NCI-H2196 (cell line): ENCODE measurements around the gene GALR3.

Source experiments
- DNase-seq: peaks from one replicate; lab custom pipeline; 2025; ENCODE audit not compliant: unreplicated experiment; lab: John Stamatoyannopoulos, UW

The GALR3 gene

DNA sequence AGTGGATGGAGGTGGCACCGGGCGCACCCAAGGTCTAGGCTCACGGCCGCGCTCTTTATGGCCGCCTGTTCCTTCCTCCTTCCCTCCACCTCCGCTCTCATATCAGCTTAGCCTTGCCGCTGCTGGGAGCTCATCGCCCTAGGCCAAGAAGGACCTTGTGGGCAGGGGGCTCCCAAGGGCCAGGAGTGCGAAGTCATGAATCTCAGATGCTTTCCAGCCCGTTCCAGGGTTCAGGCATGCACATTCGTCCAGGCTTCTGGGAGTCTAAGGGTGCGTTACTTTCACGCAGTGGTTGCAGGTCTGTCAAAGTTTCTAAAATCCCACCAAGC lies 4.1 kb upstream of the GALR3 start:
- no peak for DNase-seq

DNA sequence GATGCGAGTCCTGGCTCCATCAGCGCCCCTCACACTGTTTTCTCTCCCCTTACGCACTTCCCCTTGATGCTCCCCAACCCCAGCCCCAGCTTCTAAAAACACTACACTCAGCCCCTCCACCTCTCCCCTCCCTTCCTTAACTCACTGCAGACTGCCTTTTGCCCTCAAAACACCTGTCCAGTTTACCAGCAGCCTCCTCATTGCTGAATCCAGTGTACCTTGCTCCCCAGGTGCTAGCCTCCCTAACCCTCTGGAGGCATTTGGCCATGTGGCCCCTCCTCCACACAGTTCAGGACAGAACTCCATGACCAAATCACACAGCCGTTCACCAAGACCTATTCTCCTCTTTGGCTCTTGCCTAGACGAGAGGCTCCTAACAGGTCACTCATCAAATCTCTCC lies 2.8 kb upstream of the GALR3 start:
- DNase-seq, result no peak

DNA sequence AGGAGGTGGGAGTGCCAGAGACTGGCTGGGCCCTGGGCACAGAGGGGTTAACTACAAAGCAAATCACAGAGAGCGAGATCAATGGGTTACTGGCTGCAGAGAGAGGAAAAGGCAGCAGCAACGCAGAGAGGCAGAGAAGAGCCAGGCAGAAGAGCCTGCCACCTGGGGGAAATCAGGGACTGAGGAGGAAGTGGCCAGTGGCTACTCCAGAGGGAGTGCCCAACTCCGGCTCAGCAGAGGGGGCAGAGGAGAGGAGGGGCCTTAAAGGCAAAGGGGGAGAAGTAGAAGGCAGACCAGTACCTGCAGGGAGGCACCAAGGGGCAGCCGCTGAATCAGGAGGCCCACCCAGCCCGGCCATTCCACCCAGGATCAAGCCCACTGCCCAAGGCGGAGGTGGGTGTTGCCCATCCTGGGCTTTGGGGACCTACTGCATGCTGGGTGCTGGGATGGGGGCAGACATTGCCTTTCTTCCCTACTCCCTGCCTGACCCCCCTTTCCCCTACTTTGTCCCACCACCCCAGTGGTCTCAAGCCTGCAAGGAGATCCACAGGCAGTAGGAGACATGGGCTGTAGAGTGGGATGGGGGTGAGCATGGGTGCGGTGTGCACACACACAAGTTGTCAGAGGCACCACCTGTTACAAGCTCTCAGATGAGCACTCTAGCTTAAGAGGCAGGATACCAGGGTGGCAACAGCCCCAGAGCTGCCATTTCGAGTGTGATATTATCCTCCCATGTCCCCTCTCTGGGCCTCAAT lies 926 bp upstream of the GALR3 start:
- DNase-seq, result no peak

DNA sequence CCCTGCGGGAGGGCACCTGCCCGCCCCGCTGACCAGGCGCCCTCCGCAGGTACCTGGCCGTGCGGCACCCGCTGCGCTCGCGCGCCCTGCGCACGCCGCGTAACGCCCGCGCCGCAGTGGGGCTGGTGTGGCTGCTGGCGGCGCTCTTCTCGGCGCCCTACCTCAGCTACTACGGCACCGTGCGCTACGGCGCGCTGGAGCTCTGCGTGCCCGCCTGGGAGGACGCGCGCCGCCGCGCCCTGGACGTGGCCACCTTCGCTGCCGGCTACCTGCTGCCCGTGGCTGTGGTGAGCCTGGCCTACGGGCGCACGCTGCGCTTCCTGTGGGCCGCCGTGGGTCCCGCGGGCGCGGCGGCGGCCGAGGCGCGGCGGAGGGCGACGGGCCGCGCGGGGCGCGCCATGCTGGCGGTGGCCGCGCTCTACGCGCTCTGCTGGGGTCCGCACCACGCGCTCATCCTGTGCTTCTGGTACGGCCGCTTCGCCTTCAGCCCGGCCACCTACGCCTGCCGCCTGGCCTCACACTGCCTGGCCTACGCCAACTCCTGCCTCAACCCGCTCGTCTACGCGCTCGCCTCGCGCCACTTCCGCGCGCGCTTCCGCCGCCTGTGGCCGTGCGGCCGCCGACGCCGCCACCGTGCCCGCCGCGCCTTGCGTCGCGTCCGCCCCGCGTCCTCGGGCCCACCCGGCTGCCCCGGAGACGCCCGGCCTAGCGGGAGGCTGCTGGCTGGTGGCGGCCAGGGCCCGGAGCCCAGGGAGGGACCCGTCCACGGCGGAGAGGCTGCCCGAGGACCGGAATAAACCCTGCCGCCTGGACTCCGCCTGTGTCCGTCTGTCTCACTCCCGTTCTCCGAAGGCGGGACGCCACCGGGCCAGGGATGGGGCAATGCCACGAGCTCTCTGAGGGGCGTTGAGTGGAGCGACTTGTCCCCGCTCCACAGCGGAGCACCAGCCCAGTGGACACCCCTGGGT lies 1.8 kb downstream of the GALR3 start:
- DNase-seq, result no peak

DNA sequence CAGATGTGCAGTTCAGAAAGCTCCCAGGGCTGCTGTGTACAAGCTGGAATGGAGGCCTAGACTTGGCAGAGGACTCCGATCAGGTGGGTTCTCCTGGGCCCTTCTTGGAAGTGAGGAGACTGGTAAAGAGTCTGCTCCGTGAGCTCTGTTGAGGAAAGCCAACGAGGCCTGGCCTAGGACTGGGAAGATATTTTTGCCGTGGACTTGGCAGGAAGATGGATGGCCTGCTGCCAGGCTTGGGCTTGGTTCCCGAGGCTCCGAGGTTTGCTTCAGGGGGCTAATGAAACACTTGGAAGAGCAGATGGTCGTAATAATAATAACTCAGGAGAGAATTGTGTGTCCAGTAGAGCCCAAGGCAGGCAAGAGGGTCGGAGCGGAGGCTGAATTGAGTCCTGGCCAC lies 3.9 kb downstream of the GALR3 start:
- peak; percentile 9 for DNase-seq

DNA sequence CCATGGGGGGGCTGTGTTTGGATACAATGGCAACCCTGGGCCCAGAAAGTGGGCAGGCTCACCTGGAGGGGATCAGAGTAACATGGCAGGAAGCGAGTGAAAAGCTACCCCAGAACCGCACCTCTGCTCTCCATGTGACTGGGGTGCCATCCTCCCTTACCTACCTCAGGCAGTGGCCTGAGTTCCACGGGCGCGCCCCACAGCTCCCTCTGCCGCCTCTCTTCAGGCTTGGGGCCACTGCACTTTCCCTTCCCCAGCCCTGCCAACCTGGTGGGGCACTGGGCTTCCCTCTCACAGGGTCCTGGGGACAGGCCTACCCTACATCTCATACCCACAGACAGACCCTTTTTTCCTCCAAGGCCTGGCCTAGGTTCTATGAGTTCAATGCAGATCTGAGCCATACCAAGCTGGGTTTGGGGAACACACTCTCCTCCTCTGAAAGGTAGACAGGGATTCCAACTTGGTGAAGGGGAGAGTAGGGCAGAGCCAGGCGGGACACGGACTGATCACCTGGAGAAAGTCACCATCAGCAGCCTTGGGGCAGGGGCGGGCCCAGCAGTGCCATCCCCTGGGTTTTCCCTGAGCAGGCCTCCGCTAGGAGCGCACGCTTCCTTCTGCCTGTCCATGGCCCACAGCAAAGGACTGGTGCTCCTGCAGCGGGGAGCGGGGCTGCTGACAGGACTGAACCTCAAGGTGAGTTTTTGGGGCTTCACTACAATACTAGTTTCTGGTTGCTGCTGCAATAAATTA lies 7.1 kb downstream of the GALR3 start:
- no peak for DNase-seq

DNA sequence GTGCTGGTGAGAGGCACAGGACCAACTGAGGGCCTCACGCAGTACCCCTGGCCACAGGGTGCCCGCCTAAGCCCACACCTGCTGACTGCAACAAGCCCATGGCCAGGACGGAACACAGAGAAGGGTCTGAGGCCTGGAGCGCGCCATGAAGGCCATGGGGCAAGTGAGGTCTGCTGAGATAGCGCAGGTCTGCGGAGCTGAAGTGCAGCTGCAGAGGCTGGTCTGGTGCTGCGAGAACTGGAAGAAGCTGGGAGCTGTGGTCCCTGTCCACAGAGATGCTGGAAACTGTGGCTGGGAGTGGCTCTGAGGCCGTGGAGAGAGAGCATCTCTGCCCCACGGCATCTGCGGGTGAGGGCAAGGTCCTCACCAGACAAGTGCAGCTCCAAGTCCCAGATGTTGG lies 8.3 kb downstream of the GALR3 start:
- DNase-seq, result no peak

DNA sequence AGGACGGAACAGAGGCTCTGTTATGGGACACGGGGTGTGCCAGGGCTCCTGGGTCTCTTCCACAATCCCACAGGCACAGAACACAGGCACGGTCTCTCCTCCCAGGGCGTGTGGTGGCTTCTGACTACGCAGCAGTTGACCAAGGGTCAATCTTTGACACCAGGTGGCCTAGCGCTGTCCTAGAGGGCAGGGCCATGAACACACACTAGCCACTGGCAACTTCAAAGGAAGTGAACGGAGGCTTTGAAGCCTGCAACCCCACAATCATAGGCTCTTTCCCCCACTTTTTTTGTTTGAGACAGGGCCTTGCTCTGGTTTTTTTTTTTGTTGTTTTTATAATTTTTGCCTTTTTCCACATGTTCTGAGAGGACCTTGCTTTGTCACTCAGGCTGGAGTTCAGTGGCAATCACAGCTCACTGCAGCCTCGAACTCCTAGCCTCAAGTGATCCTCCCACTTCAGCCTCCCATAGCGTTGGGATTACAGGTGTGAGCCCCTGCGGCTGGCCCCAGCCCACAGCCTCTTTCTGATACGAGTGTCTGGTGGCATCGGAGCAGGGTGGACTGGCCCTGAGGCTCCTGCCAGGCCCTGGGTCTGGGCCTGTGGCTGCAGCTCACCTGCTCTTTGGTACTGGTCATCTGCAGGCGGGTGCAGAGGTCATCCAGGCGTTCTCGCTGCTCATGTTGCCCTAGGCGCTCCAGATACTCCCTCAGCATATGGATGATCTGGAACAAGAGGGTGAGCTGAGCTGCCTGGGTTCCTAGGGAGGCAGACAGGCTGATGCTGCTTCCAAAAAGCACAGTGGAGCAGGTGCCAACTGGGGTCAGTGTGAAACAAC lies 9.1 kb downstream of the GALR3 start:
- DNase-seq, result no peak

DNA sequence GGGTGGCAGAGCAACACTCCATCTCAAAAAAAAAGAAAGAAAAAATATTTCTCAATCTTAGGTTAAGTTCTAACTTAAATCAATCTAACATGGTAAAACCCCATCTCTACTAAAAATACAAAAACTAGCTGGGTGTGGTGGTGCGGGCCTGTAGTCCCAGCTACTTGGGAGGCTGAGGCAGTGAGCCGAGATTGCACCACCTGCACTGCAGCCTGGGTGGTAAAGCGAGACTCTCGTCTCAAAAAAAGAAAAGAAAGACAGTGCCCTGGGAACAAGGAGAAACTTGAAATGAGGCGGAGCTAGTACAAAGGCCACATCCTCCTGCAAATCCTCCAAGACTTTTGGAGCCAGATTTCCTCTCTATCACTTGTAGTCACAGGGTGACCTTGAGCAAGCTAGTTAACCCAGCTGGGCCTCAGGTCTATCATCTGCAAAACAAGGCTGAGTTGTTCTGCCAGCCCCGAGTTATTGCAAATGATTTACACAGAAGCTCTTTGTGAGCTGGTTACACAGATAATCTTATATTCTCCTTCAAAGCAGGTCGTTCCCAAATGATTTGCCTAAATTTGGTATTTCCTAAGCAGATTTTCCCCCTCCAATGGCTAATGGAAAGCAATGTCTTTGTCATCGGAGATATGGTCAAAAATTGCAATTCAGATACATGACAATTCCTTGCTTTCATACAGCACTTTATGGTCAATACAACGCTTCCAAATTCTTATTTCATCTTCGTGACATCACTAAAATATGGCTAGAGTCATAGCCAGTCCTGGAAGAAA lies 19.0 kb downstream of the GALR3 start:
- no peak for DNase-seq

DNA sequence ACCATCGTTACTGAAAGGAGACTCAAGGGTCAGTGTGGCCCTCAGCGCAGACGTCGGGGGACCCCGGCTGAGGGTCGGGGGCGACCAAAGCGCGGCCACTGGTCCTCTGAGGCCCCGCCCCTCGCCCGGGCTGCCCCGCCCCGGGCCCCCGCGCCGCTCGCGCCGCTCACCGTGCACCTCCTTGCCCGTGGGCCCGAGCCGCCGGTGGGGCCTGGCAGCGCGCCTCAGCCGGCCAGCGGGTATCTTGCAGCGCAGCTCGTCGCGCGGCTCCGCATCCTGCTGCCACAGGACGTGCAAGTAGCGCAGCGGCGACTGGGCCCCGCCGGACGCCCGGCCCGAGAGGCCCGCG lies 20.5 kb downstream of the GALR3 start:
- no peak for DNase-seq

DNA sequence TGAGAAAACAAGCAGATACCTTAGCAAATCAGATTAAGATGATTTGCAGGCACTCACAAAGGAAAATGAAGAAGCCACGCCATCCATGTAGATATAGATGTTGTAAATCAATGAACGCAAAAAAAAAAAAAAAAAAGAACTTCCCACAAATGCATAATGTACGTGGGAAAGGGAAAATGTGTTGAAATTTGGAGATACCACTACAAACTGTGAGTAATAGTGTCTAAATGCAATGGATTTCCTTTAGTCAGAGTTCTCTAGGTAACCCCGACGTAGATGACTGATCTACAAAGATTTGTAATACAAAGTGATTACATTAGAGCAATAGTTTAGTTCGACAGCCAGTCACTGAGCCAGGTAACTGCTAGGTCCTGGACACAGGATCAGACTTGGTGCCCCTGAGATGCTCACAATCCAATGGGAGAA lies 21.7 kb downstream of the GALR3 start:
- no peak for DNase-seq

DNA sequence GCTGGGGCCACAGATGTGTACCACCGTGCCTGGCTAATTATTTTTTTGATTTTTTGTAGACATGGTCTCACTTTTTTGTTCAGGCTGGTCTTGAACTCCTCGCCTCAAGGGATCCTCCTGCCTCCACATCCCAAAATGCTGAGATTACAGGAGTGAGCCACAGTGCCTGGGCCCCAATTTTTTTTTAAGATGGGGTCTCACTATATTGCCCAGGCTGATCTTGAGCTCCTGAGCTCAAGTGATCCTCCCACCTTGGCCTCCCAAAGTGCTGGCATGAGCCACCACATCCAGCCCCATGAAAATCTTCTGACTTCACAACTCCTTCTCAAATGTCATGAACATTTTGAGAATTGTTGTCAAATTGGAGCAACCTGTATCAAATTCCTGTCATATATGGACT lies 23.3 kb downstream of the GALR3 start:
- no peak for DNase-seq

DNA sequence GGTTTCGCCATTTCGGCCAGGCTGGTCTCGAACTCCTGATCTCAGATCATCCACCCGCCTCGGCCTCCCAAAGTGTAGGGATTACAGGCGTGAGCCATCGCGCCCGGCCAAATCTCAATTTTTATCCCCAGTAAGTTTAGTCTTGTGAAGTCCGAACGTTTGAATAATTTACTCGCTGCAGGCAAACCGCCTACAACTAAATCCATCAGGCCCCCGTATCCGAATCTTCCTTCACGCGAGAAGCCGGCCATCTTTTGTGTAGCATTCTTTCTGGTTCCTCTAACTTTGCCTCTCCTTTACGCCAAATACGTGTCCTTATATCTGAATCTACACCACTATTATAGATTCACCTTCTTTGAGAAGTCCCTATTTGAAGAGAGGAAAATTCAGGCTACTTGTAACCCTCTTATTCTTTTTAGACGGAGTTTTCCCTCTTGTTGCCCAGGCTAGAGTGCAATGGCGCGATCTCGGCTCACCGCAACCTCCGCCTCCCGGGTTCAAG lies 25.5 kb downstream of the GALR3 start:
- no peak for DNase-seq

DNA sequence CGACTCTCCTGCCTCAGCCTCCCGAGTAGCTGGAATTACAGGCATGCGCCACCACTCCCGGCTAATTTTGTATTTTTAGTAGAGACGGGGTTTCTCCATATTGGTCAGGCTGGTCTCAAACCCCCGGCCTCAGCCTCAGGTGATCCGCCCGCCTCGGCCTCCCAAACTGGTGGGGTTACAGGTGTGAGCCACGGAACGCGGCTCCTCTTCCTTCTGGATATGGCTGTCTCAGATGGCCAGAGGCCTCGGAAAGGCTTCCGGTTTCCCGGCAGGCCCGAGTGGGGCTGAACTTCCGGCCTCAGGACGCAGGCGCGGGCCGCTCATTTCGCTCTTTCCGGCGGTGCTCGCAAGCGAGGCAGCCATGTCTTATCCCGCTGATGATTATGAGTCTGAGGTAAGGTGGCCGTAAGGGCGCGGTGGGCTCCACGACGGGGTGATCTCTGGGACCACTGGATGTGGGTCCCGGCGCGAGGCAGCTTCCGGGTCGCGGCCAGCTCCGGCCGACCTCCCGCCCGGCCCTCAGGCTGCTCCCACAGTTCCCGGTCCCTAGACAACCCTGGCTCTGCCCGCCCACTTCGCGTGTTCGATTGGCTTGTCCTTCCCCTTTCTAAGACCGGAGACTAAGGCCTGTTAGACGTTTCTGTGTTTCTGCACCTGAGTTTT lies 26.0 kb downstream of the GALR3 start, which contains the start of gene EIF3L:
Gene EIF3L, plus strand, starts transcription at position 331 of the 663 bp plus-strand sequence. Its CDS starts 31 bp downstream, at position 362.
- DNase-seq, result peak; percentile 63

DNA sequence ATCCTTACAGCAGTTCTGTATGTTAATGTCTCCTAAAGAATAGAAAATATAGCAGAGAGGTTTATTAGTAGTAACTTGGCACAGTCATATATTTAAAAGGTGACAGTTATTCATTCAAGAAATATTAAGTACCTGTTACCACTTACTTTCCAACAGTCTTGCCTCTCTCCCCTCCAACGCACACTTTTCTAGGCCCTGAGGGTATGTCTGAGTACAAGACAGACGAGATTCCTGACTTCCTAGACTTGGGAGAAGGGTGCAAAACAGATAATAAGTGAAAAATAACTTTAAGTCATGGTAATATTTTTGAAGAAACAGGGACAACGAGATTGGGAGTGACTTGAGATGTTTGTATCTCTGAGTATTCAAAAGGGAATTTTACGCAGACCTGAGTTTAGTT lies 27.6 kb downstream of the GALR3 start:
- DNase-seq, result no peak

DNA sequence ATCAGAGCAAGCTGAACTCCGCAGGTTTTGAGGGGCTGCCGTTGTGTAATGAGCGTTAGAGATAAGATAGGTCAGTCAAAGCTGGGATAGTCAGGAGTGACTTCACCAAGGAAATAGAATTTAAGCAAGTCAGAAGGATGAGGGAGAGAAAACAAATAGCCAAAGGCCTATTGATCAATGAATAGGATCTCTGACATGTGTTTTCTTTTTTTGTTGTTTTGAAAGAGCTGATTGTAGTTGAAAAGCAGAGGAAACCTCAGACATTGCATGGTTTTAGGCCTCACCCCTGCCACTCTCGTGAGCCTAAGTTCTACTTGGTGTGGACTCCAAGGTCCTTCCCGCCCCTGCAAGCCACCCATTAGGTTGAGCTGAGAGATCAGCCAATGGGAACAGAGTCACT lies 29.2 kb downstream of the GALR3 start:
- no peak for DNase-seq

DNA sequence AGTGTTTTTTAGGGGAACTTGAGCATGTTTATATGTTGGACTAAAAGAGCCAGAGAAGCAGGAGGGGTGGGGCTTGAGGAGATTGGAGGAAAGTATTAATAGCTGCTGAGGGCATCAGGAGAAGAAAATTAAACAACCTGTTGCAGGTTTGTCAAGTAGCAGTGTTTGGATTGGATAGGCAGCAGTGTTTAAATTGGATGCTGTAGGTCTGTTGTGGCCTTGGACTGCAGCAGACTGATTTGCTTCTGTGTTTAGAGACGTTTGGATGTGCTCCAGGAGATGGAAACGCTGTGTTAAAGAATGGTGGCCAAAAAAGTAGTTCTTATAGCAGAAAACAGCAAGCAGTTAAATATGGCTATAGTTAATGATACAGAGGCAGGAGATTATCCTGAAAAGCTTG lies 31.8 kb downstream of the GALR3 start:
- DNase-seq, result no peak

DNA sequence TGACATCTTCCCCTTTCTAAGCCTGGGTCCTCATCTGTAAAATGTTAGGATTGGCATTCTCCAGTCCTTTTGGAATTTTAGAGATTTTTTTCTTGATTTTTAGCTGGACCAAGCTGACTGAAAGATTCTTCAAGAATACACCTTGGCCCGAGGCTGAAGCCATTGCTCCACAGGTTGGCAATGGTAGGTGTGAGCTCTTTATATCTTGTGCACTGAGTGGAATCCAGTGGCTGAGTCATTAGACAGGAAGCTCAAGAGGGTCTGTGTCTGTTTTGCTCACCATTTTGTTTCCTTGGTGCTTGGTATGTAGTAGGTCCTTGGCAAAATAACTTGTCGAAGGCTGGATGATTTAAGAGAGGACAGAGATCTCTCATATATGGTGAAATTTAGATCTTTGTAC lies 32.3 kb downstream of the GALR3 start:
- DNase-seq, result no peak

DNA sequence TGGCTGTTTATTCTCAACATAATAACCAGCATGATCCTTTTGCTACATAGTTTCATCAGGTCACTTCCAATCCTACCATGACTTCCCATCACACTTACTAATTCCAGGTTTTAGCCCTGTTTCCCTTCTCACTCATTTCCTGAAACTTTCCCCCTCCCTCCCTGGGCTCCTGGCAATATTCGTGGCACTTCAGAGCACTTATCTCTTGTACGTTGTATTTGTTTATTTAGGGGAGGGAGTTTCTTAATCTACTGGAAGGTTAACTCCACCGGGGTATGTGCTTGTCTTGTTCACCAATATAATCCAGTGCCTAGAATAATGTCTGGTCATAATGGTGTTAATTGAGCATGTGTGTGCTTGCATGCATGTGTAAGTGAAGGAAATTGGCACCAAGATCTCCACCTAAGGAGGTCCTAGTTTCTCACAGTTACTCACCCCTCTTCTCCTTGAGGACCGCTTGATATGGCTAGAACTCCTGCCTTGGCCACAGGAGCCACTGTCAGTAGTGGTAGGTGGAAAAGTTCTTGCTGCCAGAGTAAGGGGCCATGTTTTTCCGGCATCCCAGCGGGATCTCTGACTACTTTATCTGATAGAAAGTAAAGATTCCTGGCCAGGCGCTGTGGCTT lies 37.7 kb downstream of the GALR3 start:
- no peak for DNase-seq
